Skin epidermis (tissue), 12 donors: Measurements from ENCODE around the gene LARGE1.

Source experiments
- H3K27ac ChIP-seq, 21 experiments: fragments of 200-600 bp; sonication (generic) in 11 of 21; one replicate each; pipeline ENCODE4 v1.5.0; 2020; ENCODE audit warnings: mild to moderate bottlenecking in 3 of 21, inconsistent platforms in 2 of 21, moderate library complexity in 2 of 21
- H3K4me3 ChIP-seq, 7 experiments: fragments of 200-600 bp; sonication (generic) in 2 of 7; one replicate each; pipeline ENCODE4 v1.5.0; 2020; ENCODE audit warnings: inconsistent platforms in 2 of 7, mild to moderate bottlenecking in 2 of 7, moderate library complexity in 1 of 7

LARGE1 gene

DNA sequence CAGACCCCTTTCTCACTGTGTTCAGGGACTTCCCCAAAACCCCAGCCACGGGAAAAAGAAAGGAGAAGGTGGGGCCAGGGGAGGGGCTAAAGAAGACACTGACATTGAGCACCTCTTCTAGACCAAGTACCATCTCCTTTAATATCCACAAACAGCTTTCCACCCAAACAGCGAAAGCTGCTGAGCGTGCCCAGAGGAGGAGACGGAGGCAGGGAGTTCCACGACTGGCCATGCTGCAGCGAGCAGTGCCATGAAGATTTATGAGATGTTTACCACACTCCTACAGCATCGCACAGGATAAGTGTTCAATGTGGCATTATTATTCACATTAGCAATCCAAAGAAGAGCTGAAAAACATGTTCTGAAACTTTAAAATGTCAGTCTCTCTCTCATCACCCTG is 127.4 kb downstream of the LARGE1 start:
- H3K27ac ChIP-seq: peak overlapping the region in 5 of 21 experiments; percentile 5 to 50 (median 34)
- no peak overlapping the region for H3K4me3 ChIP-seq

- Histone ChIP-seq H3K4me3 (no peak overlapping the region), H3K27ac (no peak overlapping the region)
Measured at GRCh38 chr22:33789690-33790253, 130.5 kb downstream of the LARGE1 start.

- H3K27ac ChIP-seq: no peak overlapping the region
- no peak overlapping the region for H3K4me3 ChIP-seq
Measured at GRCh38 chr22:33788927-33789326, 131.3 kb downstream of the LARGE1 start.

GRCh38 chr22:33787645-33788456 is 132.4 kb downstream of the LARGE1 start:
- Histone ChIP-seq H3K27ac (no peak overlapping the region), H3K4me3 (no peak overlapping the region)

- H3K27ac ChIP-seq: no peak overlapping the region
Measured at GRCh38 chr22:33786149-33786548, 134.1 kb downstream of the LARGE1 start.

DNA sequence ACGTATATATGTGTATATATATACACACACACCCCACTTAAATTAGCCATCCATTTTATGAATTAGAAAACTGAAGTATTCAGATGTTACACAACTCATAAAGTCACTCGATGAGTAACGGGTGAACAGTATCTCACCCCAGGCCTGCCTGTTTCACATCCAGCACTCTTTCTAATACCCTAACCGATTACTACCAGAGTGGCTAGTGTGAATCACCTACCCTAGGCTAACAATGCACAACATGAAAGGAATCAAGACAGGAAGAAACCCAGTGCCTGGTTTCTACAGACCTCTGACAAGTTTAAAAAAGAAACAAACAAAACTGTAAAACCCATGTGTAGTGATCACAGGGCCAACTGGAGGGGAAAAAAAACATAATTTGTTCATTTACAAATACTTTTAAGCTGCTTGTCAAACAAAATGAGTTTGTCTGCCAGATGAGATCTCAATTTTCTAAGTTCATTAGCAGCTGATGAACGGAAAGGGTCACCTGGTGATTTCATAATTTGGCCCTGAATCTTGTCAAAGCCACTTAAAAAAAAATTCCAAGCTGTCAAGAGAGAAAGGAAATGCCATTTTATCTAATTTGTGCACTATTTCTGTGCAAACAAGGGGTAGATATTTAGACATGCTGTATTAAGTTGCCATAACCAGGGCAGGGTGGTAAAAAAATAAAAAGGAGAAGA is 134.8 kb downstream of the LARGE1 start:
- Histone ChIP-seq H3K4me3 (no peak overlapping the region), H3K27ac (peak overlapping the region in 2 of 21 experiments; percentile 0 to 22)

More at GRCh38 chr22:33786149-33786548, 134.1 kb downstream of the LARGE1 start:
- H3K4me3 ChIP-seq: no peak overlapping the region

GRCh38 chr22:33781411-33781810 is 138.9 kb downstream of the LARGE1 start:
- Histone ChIP-seq H3K4me3 (no peak overlapping the region), H3K27ac (no peak overlapping the region)

DNA sequence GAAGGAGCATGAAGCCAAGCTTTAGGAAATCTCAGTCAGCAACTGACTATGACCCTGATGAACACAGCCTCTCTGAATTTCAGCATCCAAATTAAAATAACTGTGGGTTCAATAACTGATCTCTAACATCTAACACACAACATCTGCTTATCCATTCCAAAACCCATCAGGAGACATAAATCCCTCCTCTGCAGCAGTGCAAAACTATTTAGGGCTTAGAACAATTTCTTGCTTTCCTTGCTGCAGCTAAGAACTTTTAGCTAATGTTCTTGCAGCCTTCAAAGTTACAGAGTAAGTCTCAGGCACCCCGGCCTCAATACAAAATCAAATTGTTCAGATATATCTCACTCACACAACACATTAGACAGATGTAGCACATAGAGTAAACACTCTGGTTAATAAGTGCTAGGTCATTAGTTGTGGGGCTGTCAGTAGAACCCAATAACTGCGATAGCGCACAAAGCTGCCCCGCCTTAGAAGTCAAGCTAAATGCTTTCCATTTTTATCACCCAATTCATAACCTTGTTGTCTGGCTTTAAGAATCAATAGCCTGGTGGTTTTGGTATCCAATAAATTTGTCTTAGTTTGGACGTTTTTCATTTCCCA is 139.6 kb downstream of the LARGE1 start:
- no peak overlapping the region for H3K4me3 ChIP-seq
- no peak overlapping the region for H3K27ac ChIP-seq

DNA sequence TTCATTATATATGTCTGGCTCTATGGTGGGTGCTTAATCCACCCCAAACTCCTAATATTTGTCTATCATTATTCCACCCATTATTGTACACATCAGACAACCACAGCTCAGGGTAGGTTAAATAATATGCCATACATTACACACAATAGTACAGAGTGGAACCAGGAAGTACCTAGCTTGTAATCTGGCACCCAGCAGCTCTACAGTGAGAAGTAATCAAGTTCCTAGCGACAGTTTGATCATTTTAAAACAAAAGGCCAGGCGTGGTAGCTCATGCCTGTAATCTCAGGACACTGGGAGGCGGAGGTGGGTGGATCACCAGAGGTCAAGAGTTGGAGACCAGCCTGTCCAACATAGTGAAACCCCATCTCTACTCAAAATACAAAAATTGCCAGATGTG is 141.0 kb downstream of the LARGE1 start:
- H3K27ac ChIP-seq: no peak overlapping the region
- no peak overlapping the region for H3K4me3 ChIP-seq

DNA sequence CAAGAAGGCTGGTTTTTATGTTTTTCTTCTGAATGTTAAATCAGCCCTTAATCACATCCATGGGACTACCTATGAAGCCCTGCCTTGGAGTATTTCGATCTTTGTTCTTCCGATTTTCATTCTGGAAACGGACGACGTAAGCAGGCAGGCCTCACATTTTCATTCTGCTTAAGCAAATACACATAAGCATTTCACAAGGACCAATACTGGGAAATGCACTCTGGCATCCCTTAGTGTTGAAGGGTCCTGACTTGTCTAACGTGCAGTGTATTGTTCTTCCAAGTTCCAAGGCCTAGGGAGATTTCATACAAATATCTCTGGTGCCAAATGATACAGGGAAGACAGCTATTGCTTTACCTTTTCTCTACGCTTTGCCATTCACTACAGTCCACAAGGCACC is 143.8 kb downstream of the LARGE1 start:
- H3K4me3 ChIP-seq: no peak overlapping the region
- no peak overlapping the region for H3K27ac ChIP-seq

GRCh38 chr22:33774781-33775180 is 145.5 kb downstream of the LARGE1 start:
- no peak overlapping the region for H3K27ac ChIP-seq
- no peak overlapping the region for H3K4me3 ChIP-seq

GRCh38 chr22:33772745-33773144 is 147.5 kb downstream of the LARGE1 start:
- Histone ChIP-seq H3K27ac (no peak overlapping the region), H3K4me3 (no peak overlapping the region)

DNA sequence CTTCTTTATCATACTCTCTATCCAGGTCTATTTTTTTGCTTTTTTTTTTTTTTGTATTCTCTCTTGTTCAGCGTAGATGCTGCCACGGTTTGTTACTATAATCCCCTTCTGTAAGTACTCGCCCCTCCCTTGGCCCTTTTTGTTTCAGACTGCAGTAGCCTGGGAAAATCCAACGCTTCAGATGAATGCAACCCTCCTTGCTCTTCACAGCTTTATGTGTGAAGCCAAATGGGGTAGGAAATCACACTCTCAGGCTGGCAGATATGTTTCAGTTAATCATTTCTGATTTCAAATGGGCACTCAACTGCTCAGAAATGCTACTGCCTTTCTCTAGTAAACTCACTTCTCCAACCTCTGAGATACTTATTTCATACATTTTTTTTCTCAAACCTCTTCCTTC is 149.1 kb downstream of the LARGE1 start:
- H3K27ac ChIP-seq: no peak overlapping the region

DNA sequence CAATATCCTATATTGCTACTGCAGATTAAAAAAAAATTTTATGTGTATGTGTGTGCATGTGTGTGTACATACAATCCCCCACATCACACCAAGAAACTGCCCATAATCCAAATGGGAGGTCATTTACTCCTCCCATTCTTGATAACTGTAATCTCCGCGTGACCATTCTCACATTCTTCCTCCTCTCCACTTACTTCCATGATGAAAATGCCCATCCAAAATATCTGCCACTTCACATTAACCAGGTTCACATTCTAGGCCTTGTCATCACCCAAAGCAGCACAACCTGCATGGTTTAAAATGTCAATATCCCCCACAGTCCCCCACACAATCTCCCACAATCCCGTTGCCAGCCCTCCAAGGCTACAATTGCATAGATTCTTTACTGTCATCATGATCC is 149.6 kb downstream of the LARGE1 start:
- Histone ChIP-seq H3K4me3 (no peak overlapping the region), H3K27ac (no peak overlapping the region)

More for the DNA sequence above, 149.1 kb downstream of the LARGE1 start:
- no peak overlapping the region for H3K4me3 ChIP-seq

- no peak overlapping the region for H3K4me3 ChIP-seq
- no peak overlapping the region for H3K27ac ChIP-seq
Measured at GRCh38 chr22:33766091-33766490, 154.2 kb downstream of the LARGE1 start.

DNA sequence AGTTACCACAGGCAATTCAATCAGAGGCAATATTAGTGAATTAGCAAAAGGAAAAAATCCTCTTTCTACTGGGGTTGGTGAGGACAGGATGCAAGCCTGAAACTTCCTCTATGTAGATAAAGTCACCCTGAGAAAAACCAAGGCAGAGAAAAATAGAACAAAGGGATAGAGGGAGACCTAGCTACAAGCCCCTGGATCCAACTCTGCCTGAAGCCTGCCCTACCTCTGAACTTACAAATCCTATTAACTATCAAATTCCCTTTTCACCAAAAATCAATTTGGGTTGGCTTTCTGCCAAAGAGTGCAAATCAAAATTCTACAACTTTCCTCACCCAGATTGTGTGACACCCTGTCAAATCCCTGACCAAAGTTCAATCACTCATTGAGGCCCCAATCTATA is 161.3 kb downstream of the LARGE1 start:
- Histone ChIP-seq H3K4me3 (no peak overlapping the region), H3K27ac (no peak overlapping the region)

GRCh38 chr22:33757802-33758483 is 162.3 kb downstream of the LARGE1 start:
- no peak overlapping the region for H3K27ac ChIP-seq
- no peak overlapping the region for H3K4me3 ChIP-seq

DNA sequence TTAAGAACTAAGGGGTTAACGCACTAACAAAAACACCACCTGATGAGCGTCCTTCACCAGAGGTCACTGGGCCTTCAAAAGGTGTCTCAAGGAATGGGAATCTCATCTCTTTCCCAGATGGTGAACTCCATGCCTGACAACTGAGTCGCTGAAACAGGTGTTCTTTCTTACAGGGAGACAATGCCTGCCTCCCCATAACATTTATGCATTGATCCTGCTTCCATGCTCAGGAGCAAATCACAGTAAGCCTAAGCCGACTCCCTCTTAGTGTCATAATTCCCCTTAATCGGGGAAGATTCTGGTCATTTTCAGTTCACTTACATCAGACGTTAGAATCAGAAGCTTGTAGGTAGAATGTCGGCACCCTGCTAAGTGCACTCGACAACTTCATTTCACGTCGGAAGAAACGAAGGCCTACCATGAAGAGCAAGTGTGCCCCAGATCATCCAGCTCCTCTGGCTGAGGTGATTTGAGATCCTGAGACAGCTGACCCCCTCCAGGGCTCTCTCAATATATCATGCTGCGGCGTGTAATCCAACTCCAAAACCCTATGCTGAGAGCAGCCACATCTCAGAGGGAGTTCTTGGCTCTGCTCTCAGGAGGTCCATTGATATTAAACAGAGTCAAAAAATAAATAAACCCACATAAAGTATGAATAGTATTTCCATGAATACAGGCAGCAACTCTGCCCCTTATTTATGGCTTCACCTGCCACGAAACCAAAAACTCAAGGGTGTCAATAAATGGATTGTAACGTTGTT is 163.1 kb downstream of the LARGE1 start:
- Histone ChIP-seq H3K27ac (no peak overlapping the region), H3K4me3 (no peak overlapping the region)

DNA sequence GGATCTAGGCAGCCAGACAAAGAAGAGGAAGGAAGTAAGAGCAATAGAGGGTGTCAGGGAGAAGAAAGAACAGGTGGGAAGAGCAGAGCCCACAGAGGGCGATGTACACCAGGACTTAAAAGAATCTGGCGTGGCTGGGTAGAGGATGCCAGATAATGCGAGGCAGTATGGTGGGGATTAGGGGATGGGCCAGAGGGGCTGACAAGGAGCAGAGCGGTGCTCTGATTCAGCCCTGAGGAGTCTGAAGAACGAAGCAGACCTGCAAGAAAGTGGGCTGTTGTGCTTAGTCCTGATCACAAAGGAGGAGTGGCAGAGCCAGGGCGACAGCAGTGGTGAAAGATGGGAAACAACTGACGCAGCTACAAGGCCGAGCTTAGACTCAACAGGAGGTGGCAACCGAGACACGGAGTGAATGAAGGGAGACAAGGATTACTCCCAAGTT is 163.7 kb downstream of the LARGE1 start:
- H3K4me3 ChIP-seq: no peak overlapping the region
- no peak overlapping the region for H3K27ac ChIP-seq
